OCI-LY7 (cell line): ENCODE results near the gene OTOG. TPM values are rescaled to one million over a fixed set of nuclear protein-coding genes. Genes with fewer than 3 reads are reported as not detected.

Experiments
- BruUV-seq: library from RNA; stranded (reverse); fragments of 400-500 nt; replicated peaks from 2 replicates; lab custom pipeline; 2021; lab: Mats Ljungman, UMichigan
- CTCF ChIA-PET: fragments of 300-600 bp; sonication (Branson Sonifier 250); formaldehyde crosslinking; loops from one replicate; lab custom pipeline; 2022; ENCODE audit warnings: antibody characterized with exemption; ENCODE audit not compliant: unreplicated experiment; lab: Charles Lee
- POLR2A ChIA-PET: fragments of 300-600 bp; sonication (Branson Sonifier 250); formaldehyde crosslinking; loops from one replicate; lab custom pipeline; 2022; ENCODE audit warnings: antibody characterized with exemption; lab: Charles Lee
- DNase-seq: peaks from one replicate; pipeline ENCODE4 v3.0.0-alpha.2; 2015; ENCODE audit warnings: low spot score
- H2AFZ ChIP-seq: fragments of 200-600 bp; sonication (generic), shearing (Covaris generic); 2 replicates; pipeline ENCODE4 v1.6.1; 2014; ENCODE audit warnings: mild to moderate bottlenecking, antibody characterized with exemption, low read length, moderate library complexity
- H3K27ac ChIP-seq: fragments of 200-600 bp; sonication (generic); 2 replicates; pipeline ENCODE4 v1.5.1; 2014; ENCODE audit warnings: mixed run types, low read depth, mild to moderate bottlenecking, moderate library complexity, low read length, inconsistent platforms; ENCODE audit not compliant: poor library complexity, severe bottlenecking
- H3K36me3 ChIP-seq: fragments of 200-600 bp; sonication (generic); 2 replicates; pipeline ENCODE4 v1.6.1; 2014; ENCODE audit warnings: mild to moderate bottlenecking, antibody characterized with exemption, low read length, moderate library complexity, mixed read lengths; ENCODE audit not compliant: insufficient read depth
- H3K4me1 ChIP-seq: fragments of 200-600 bp; sonication (generic); 2 replicates; pipeline ENCODE4 v1.5.1; 2014; ENCODE audit warnings: mild to moderate bottlenecking, low read length; ENCODE audit not compliant: insufficient read depth, poor library complexity, severe bottlenecking
- H3K4me2 ChIP-seq: fragments of 200-600 bp; sonication (generic); 2 replicates; pipeline ENCODE4 v1.6.1; 2014; ENCODE audit warnings: mild to moderate bottlenecking, low read length
- H3K4me3 ChIP-seq: fragments of 200-600 bp; sonication (generic); 2 replicates; pipeline ENCODE4 v1.5.1; 2014; ENCODE audit warnings: mild to moderate bottlenecking, low read depth, low read length; ENCODE audit not compliant: poor library complexity, severe bottlenecking
- H3K79me2 ChIP-seq: fragments of 200-600 bp; sonication (generic); 2 replicates; pipeline ENCODE4 v1.6.1; 2016; ENCODE audit warnings: low read depth, mild to moderate bottlenecking, low read length, moderate library complexity, mixed read lengths; ENCODE audit not compliant: insufficient read depth
- H3K9me2 ChIP-seq: fragments of 200-600 bp; sonication (generic); 2 replicates; pipeline ENCODE4 v1.6.1; 2016; ENCODE audit warnings: mild to moderate bottlenecking, low read length, mixed read lengths; ENCODE audit not compliant: insufficient read depth
- H3K9me3 ChIP-seq: fragments of 200-600 bp; sonication (generic); 2 replicates; pipeline ENCODE4 v1.6.1; 2014; ENCODE audit warnings: mild to moderate bottlenecking, mixed run types, low read length, mixed read lengths
- H4K20me1 ChIP-seq: fragments of 200-600 bp; sonication (generic); 2 replicates; pipeline ENCODE4 v1.6.1; 2014; ENCODE audit warnings: mild to moderate bottlenecking, antibody characterized with exemption, low read length, moderate library complexity, mixed read lengths; ENCODE audit not compliant: insufficient read depth
- CTCF ChIP-seq: fragments of 200-600 bp; sonication (generic); conservative IDR thresholded peaks from 2 replicates; pipeline ENCODE4 v1.5.1; 2014; ENCODE audit warnings: mild to moderate bottlenecking, antibody characterized with exemption, low read length, moderate library complexity, mixed read lengths
- EZH2phosphoT487 ChIP-seq: fragments of 200-600 bp; sonication (generic); IDR thresholded peaks from 2 replicates; pipeline ENCODE4 v1.6.1; 2018; ENCODE audit warnings: low read depth, borderline replicate concordance, mild to moderate bottlenecking, mixed run types, antibody characterized with exemption, low read length, moderate library complexity, mixed read lengths
- intact Hi-C: fragments of 100-400 bp; cut with micrococcal nuclease; formaldehyde crosslinking; loops from one replicate; pipeline ENCODE4 v1.10.0; 2022; ENCODE audit not compliant: unreplicated experiment
- total RNA-seq, 2 experiments: library from RNA; depleted of rRNA in 1 of 2; stranded (reverse); fragments of >200 nt in 1 of 2; shearing (Covaris generic) in 1 of 2; gene quantifications; 2 replicates each; pipeline ENCODE4 v1.2.3, GENCODE V29; 2014 to 2022

The OTOG gene
- total RNA-seq, 2 experiments from 2014 or later: not detected

GRCh38 chr11:17535488-17535887, 11.6 kb upstream of the OTOG start:
- no peaks in the 10 kb centered on the region for H3K4me1 ChIP-seq
- POLR2A ChIA-PET: no interaction called here
- H3K27ac ChIP-seq: no peak overlapping the region
- no peak overlapping the region for H3K4me3 ChIP-seq
- H4K20me1 ChIP-seq: no peaks in the 10 kb centered on the region
- no peak overlapping the region for H2AFZ ChIP-seq
- CTCF ChIA-PET: no interaction called here
- intact Hi-C loops: no loop called here
- H3K9me3 ChIP-seq: no peaks in the 10 kb centered on the region
- no peak overlapping the region for H3K4me2 ChIP-seq
- BruUV-seq: no TSS peak
- H3K79me2 ChIP-seq: no peaks in the 10 kb centered on the region
- H3K9me2 ChIP-seq: no peaks in the 10 kb centered on the region
- TF ChIP-seq EZH2phosphoT487: no peak
- no peak for TF ChIP-seq CTCF
- DNase-seq: no peak
- no peaks in the 10 kb centered on the region for H3K36me3 ChIP-seq

DNA sequence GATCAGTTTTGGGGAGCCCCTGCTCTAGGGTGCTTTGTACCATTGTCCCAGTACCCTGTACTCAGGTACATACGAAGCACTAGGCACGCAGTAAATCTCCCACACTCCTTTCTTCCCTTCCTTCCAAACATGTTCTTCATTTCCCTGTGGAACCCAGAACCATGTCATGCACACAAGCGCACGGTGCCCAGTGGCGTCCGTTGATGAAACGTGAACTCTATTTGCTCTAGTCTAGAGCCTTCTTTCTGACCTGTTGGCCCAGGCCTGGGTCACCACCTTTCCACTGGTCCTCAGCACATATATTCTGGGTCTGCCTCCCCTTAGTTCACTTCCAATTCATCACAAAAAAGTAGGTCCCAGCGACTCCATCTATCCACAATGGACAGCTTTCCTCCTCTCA, 9.8 kb upstream of the OTOG start:
- Histone ChIP-seq H3K36me3 (no peaks in the 10 kb centered on the region), H3K4me3 (no peak overlapping the region), H3K4me2 (no peak overlapping the region), H3K27ac (no peak overlapping the region), H3K79me2 (no peaks in the 10 kb centered on the region), H3K9me2 (no peaks in the 10 kb centered on the region), H3K9me3 (no peaks in the 10 kb centered on the region), H4K20me1 (no peaks in the 10 kb centered on the region), H3K4me1 (no peaks in the 10 kb centered on the region), H2AFZ (no peak overlapping the region)
- no TSS peak for BruUV-seq
- ChIA-PET CTCF (no interaction called here), POLR2A (no interaction called here)
- TF ChIP-seq CTCF (no peak), EZH2phosphoT487 (no peak)
- DNase-seq: no peak
- intact Hi-C loops: no loop called here

DNA sequence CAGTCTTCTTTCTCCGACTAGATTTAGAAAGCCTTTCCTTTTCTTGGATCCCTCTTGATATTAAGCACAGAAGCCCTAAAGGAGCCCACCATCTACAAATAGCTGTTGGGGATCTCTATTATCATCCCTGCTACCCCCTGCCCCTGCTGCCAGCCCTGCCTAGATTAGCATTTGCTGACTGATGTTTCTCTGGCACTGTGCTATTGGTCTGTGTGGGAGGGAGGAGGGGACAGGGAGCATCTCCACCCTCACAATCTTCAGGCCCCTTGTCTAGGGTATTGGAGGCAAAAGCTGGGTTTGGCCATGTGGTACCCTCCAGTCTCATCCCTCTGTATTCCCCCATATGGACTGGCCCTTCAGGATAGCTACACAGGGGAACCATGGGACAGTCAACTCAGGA, 9.0 kb upstream of the OTOG start:
- H3K27ac ChIP-seq: no peak overlapping the region
- POLR2A ChIA-PET: no interaction called here
- no peaks in the 10 kb centered on the region for H3K79me2 ChIP-seq
- CTCF ChIA-PET: no interaction called here
- H3K4me2 ChIP-seq: no peak overlapping the region
- no peaks in the 10 kb centered on the region for H3K36me3 ChIP-seq
- H3K4me3 ChIP-seq: no peak overlapping the region
- intact Hi-C loops: no loop called here
- no TSS peak for BruUV-seq
- H3K9me3 ChIP-seq: no peaks in the 10 kb centered on the region
- TF ChIP-seq EZH2phosphoT487 (no peak), CTCF (no peak)
- H2AFZ ChIP-seq: no peak overlapping the region
- DNase-seq: no peak
- no peaks in the 10 kb centered on the region for H3K9me2 ChIP-seq
- H3K4me1 ChIP-seq: no peaks in the 10 kb centered on the region
- no peaks in the 10 kb centered on the region for H4K20me1 ChIP-seq
